SU-DHL-6 (cell line): Measurements from ENCODE around the gene CLDN4.
"Not testable (repeated sequence)": the region's sequence is repeated elsewhere in the genome, so short reads cannot be mapped to it uniquely, and the experiment has no call there.

Experiments
- CTCF ChIP-seq: fragments of 200-600 bp; sonication (generic); IDR thresholded peaks from one replicate; pipeline ENCODE4 v1.5.1; 2017; ENCODE audit warnings: antibody characterized with exemption, mild to moderate bottlenecking, low read length, moderate library complexity; ENCODE audit not compliant: insufficient read depth, poor library complexity, severe bottlenecking
- EZH2phosphoT487 ChIP-seq: fragments of 200-600 bp; sonication (generic), shearing (Covaris generic); conservative IDR thresholded peaks from 2 replicates; pipeline ENCODE4 v1.6.1; 2018; ENCODE audit warnings: mild to moderate bottlenecking, antibody characterized with exemption, low read length, moderate library complexity, mixed read lengths

- not testable (repeated sequence) for TF ChIP-seq CTCF, EZH2phosphoT487
These were observed 43.1 kb upstream of the CLDN4 start for GRCh38 chr7:73787786-73788048.
